ENCODE measurements around the gene TLK2. TPM values are rescaled to one million over a fixed set of nuclear protein-coding genes. Genes with fewer than 3 reads are reported as not detected.

TLK2 gene
- polyA plus RNA-seq, 1 donor from 2014 or later = 63.9 TPM

- no peaks in the 10 kb centered on the region for H4K20me1 ChIP-seq (ENCODE audit: insufficient read depth)
- H3K27me3 ChIP-seq (ENCODE audit: insufficient read depth, low read depth, low read length) = peaks cover 25% of the 10 kb centered on the region
- H3K9me3 ChIP-seq (ENCODE audit: low read length) = no peaks in the 10 kb centered on the region
- no peak overlapping the region for H3K27ac ChIP-seq (ENCODE audit: low read length)
- no peaks in the 10 kb centered on the region for H3K9me2 ChIP-seq (ENCODE audit: insufficient read depth, low read length)
- no peaks in the 10 kb centered on the region for H3F3A ChIP-seq (ENCODE audit: insufficient read depth, low read length, poor library complexity, severe bottlenecking)
- H2AFZ ChIP-seq (ENCODE audit: low read depth, low read length) = no peak overlapping the region
- no peak overlapping the region for H3K9ac ChIP-seq (ENCODE audit: low read length)
- no peak for TF ChIP-seq REST (IDR thresholded peaks at IDR 0.05; ENCODE audit: borderline replicate concordance)
- TF ChIP-seq EP300 (conservative IDR thresholded peaks at IDR 0.05; ENCODE audit: poor library complexity, severe bottlenecking) = no peak
- TF ChIP-seq CTCF (IDR thresholded peaks at IDR 0.05; ENCODE audit: poor library complexity, severe bottlenecking) = no peak
- TF ChIP-seq TAF1 (IDR thresholded peaks at IDR 0.05; ENCODE audit: low read depth) = no peak
- no peak for TF ChIP-seq POLR2AphosphoS5 (IDR thresholded peaks at IDR 0.05)
- TF ChIP-seq RAD21 (conservative IDR thresholded peaks at IDR 0.05) = no peak
- TF ChIP-seq MXI1 (conservative IDR thresholded peaks at IDR 0.05; ENCODE audit: poor library complexity, severe bottlenecking) = no peak
- TF ChIP-seq EZH2 (IDR thresholded peaks at IDR 0.05; ENCODE audit: borderline replicate concordance, insufficient read depth, low read length, poor library complexity, severe bottlenecking) = no peak
- no peak for TF ChIP-seq SMC3 (conservative IDR thresholded peaks at IDR 0.05; ENCODE audit: poor library complexity)
- H3K4me3 ChIP-seq (ENCODE audit: low read length) = no peak overlapping the region
- no peaks in the 10 kb centered on the region for H3K36me3 ChIP-seq (ENCODE audit: insufficient read depth, low read length)
- H3K79me2 ChIP-seq (replicated peaks; ENCODE audit: insufficient read depth, low read length) = no peaks in the 10 kb centered on the region
- H3K4me2 ChIP-seq (ENCODE audit: low read length) = no peak overlapping the region
Measured at GRCh38 chr17:62628831-62629555, 150.4 kb downstream of the TLK2 start.

- no peaks in the 10 kb centered on the region for H3F3A ChIP-seq (ENCODE audit: insufficient read depth, low read length, poor library complexity, severe bottlenecking)
- no peaks in the 10 kb centered on the region for H3K9me3 ChIP-seq (ENCODE audit: low read length)
- no peak overlapping the region for H2AFZ ChIP-seq (ENCODE audit: low read depth, low read length)
- no peaks in the 10 kb centered on the region for H3K9me2 ChIP-seq (ENCODE audit: insufficient read depth, low read length)
- no peak overlapping the region for H3K9ac ChIP-seq (ENCODE audit: low read length)
- peaks cover 25% of the 10 kb centered on the region for H3K27me3 ChIP-seq (ENCODE audit: insufficient read depth, low read depth, low read length)
- TF ChIP-seq SMC3 (conservative IDR thresholded peaks at IDR 0.05; ENCODE audit: poor library complexity) (no peak), REST (IDR thresholded peaks at IDR 0.05; ENCODE audit: borderline replicate concordance) (no peak), RAD21 (conservative IDR thresholded peaks at IDR 0.05) (no peak), TAF1 (IDR thresholded peaks at IDR 0.05; ENCODE audit: low read depth) (no peak), EP300 (conservative IDR thresholded peaks at IDR 0.05; ENCODE audit: poor library complexity, severe bottlenecking) (no peak), CTCF (IDR thresholded peaks at IDR 0.05; ENCODE audit: poor library complexity, severe bottlenecking) (no peak), POLR2AphosphoS5 (IDR thresholded peaks at IDR 0.05) (no peak), MXI1 (conservative IDR thresholded peaks at IDR 0.05; ENCODE audit: poor library complexity, severe bottlenecking) (no peak)
- no peaks in the 10 kb centered on the region for H3K79me2 ChIP-seq (replicated peaks; ENCODE audit: insufficient read depth, low read length)
- no peaks in the 10 kb centered on the region for H4K20me1 ChIP-seq (ENCODE audit: insufficient read depth)
- H3K36me3 ChIP-seq (ENCODE audit: insufficient read depth, low read length) = no peaks in the 10 kb centered on the region
- H3K4me2 ChIP-seq (ENCODE audit: low read length) = no peak overlapping the region
- H3K27ac ChIP-seq (ENCODE audit: low read length) = no peak overlapping the region
- H3K4me3 ChIP-seq (ENCODE audit: low read length) = no peak overlapping the region
Measured at GRCh38 chr17:62629556-62630364, 151.1 kb downstream of the TLK2 start.

All from neural cell (in vitro differentiated cells).